IPS-18a (cell line): Measurements from ENCODE around the gene PADI3.
"Not testable (repeated sequence)": the region's sequence is repeated elsewhere in the genome, so short reads cannot be mapped to it uniquely, and the experiment has no call there.

Experiments used
- H3K27ac ChIP-seq: one replicate; pipeline ENCODE4 v1.5.1; 2013; ENCODE audit warnings: low read length
- H3K27me3 ChIP-seq: one replicate; pipeline ENCODE4 v1.6.1; 2013; ENCODE audit warnings: mild to moderate bottlenecking, low read length; ENCODE audit not compliant: control insufficient read depth, insufficient read depth
- H3K36me3 ChIP-seq: one replicate; pipeline ENCODE4 v1.6.1; 2013; ENCODE audit warnings: low read depth, low read length; ENCODE audit not compliant: control insufficient read depth
- H3K4me1 ChIP-seq: one replicate; pipeline ENCODE4 v1.6.1; 2013; ENCODE audit warnings: low read depth, low read length; ENCODE audit not compliant: control insufficient read depth
- H3K4me3 ChIP-seq: one replicate; pipeline ENCODE4 v1.5.1; 2013; ENCODE audit warnings: low read length
- H3K9ac ChIP-seq: one replicate; pipeline ENCODE4 v1.6.1; 2013; ENCODE audit warnings: mild to moderate bottlenecking, low read length, moderate library complexity
- H3K9me3 ChIP-seq: one replicate; pipeline ENCODE4 v1.6.1; 2013; ENCODE audit warnings: low read depth, low read length; ENCODE audit not compliant: control insufficient read depth

Gene PADI3

GRCh38 chr1:17233675-17234320 lies 15.1 kb upstream of the PADI3 start:
- no peak overlapping the region for H3K4me3 ChIP-seq
- H3K36me3 ChIP-seq = no peaks in the 10 kb centered on the region
- no peaks in the 10 kb centered on the region for H3K9me3 ChIP-seq
- H3K27ac ChIP-seq = no peak overlapping the region
- H3K27me3 ChIP-seq = no peaks in the 10 kb centered on the region
- H3K4me1 ChIP-seq = no peaks in the 10 kb centered on the region
- no peak overlapping the region for H3K9ac ChIP-seq

GRCh38 chr1:17234405-17234804 lies 14.5 kb upstream of the PADI3 start:
- Histone ChIP-seq H3K9me3 (no peaks in the 10 kb centered on the region), H3K4me1 (no peaks in the 10 kb centered on the region), H3K36me3 (no peaks in the 10 kb centered on the region), H3K9ac (no peak overlapping the region), H3K27me3 (no peaks in the 10 kb centered on the region), H3K27ac (no peak overlapping the region), H3K4me3 (no peak overlapping the region)

- Histone ChIP-seq H3K9me3 (no peaks in the 10 kb centered on the region), H3K9ac (no peak overlapping the region), H3K4me3 (no peak overlapping the region), H3K27me3 (no peaks in the 10 kb centered on the region), H3K36me3 (no peaks in the 10 kb centered on the region), H3K4me1 (no peaks in the 10 kb centered on the region), H3K27ac (no peak overlapping the region)
Observed at GRCh38 chr1:17235135-17235885, 13.6 kb upstream of the PADI3 start.

GRCh38 chr1:17236779-17237560 lies 11.9 kb upstream of the PADI3 start:
- Histone ChIP-seq H3K27me3 (peaks cover 11% of the 10 kb centered on the region), H3K9me3 (no peaks in the 10 kb centered on the region), H3K4me1 (peaks cover 5% of the 10 kb centered on the region), H3K4me3 (no peak overlapping the region), H3K9ac (no peak overlapping the region), H3K27ac (no peak overlapping the region), H3K36me3 (no peaks in the 10 kb centered on the region)

GRCh38 chr1:17237561-17237903 lies 11.4 kb upstream of the PADI3 start:
- H3K9me3 ChIP-seq = no peaks in the 10 kb centered on the region
- no peak overlapping the region for H3K27ac ChIP-seq
- H3K4me1 ChIP-seq = peaks cover 5% of the 10 kb centered on the region
- H3K27me3 ChIP-seq = peaks cover 16% of the 10 kb centered on the region
- no peak overlapping the region for H3K9ac ChIP-seq
- no peaks in the 10 kb centered on the region for H3K36me3 ChIP-seq
- no peak overlapping the region for H3K4me3 ChIP-seq

- Histone ChIP-seq H3K9me3 (no peaks in the 10 kb centered on the region), H3K27me3 (peaks cover 16% of the 10 kb centered on the region), H3K4me1 (peaks cover 5% of the 10 kb centered on the region), H3K4me3 (no peak overlapping the region), H3K9ac (no peak overlapping the region), H3K36me3 (no peaks in the 10 kb centered on the region), H3K27ac (no peak overlapping the region)
Observed at GRCh38 chr1:17239420-17239819, 9.5 kb upstream of the PADI3 start.

GRCh38 chr1:17241011-17241779 lies 7.7 kb upstream of the PADI3 start:
- H3K36me3 ChIP-seq, H3K9ac ChIP-seq, H3K27ac ChIP-seq, H3K9me3 ChIP-seq: not testable (repeated sequence)
- peaks cover 16% of the 10 kb centered on the region for H3K27me3 ChIP-seq
- H3K4me1 ChIP-seq = peaks cover 14% of the 10 kb centered on the region
- peak overlapping the region; percentile 37 for H3K4me3 ChIP-seq

- not testable (repeated sequence) for H3K36me3 ChIP-seq
Observed at GRCh38 chr1:17241780-17242074, 7.2 kb upstream of the PADI3 start.

GRCh38 chr1:17243274-17243673 lies 5.6 kb upstream of the PADI3 start:
- Histone ChIP-seq H3K36me3 (no peaks in the 10 kb centered on the region), H3K27me3 (peaks cover 16% of the 10 kb centered on the region), H3K4me1 (peaks cover 14% of the 10 kb centered on the region), H3K9ac (no peak overlapping the region), H3K4me3 (no peak overlapping the region), H3K9me3 (no peaks in the 10 kb centered on the region), H3K27ac (no peak overlapping the region)

More at GRCh38 chr1:17241780-17242074, 7.2 kb upstream of the PADI3 start:
- peaks cover 16% of the 10 kb centered on the region for H3K27me3 ChIP-seq
- not testable (repeated sequence) for H3K9me3 ChIP-seq, H3K4me3 ChIP-seq, H3K9ac ChIP-seq, H3K27ac ChIP-seq
- peaks cover 14% of the 10 kb centered on the region for H3K4me1 ChIP-seq

GRCh38 chr1:17244821-17245740 lies 3.8 kb upstream of the PADI3 start:
- peaks cover 14% of the 10 kb centered on the region for H3K4me1 ChIP-seq
- no peak overlapping the region for H3K4me3 ChIP-seq
- no peak overlapping the region for H3K9ac ChIP-seq
- peaks cover 16% of the 10 kb centered on the region for H3K27me3 ChIP-seq
- H3K36me3 ChIP-seq = no peaks in the 10 kb centered on the region
- no peaks in the 10 kb centered on the region for H3K9me3 ChIP-seq
- no peak overlapping the region for H3K27ac ChIP-seq
